Activated naive CD4-positive, alpha-beta T cell treated with anti-CD3 and anti-CD28 coated beads, Interleukin-2, amount 50 U/mL, for 72 hours (primary cell): ENCODE data around the gene BCR. TPM values are rescaled to one million over a fixed set of nuclear protein-coding genes. Genes with fewer than 3 reads are reported as not detected.
A peak's percentile ranks its signal among the peaks of the same experiment; 100 is the strongest.

Source experiments
- ATAC-seq, 2 donors: fragments of 150-1000 bp; cut with Tn5 transposase; 2 replicates each; pipeline ENCODE4 v1.10.0; 2021; ENCODE audit warnings: mild to moderate bottlenecking in 2 of 2, moderate library complexity in 2 of 2
- DNase-seq, 2 donors: peaks; one replicate each; pipeline ENCODE4 v3.0.0; 2021 to 2022; ENCODE audit warnings: low spot score in 2 of 2
- H3K27ac Mint-ChIP-seq, 2 donors: one replicate each; pipeline ENCODE4 v1.8.0; 2022; ENCODE audit warnings: mild to moderate bottlenecking in 2 of 2, mixed read lengths in 2 of 2
- H3K36me3 Mint-ChIP-seq, 2 donors: one replicate each; pipeline ENCODE4 v1.8.0; 2022; ENCODE audit warnings: mixed read lengths in 2 of 2
- H3K9me3 Mint-ChIP-seq, 2 donors: one replicate each; pipeline ENCODE4 v1.8.0; 2022; ENCODE audit warnings: mixed read lengths in 2 of 2
- total RNA-seq, 2 donors: library from RNA; stranded (reverse); gene quantifications; one replicate each; pipeline ENCODE4 v1.2.3, GENCODE V29; 2022

Gene BCR
- total RNA-seq, 2 donors from 2014 or later: 44.9 to 63.7 TPM

DNA sequence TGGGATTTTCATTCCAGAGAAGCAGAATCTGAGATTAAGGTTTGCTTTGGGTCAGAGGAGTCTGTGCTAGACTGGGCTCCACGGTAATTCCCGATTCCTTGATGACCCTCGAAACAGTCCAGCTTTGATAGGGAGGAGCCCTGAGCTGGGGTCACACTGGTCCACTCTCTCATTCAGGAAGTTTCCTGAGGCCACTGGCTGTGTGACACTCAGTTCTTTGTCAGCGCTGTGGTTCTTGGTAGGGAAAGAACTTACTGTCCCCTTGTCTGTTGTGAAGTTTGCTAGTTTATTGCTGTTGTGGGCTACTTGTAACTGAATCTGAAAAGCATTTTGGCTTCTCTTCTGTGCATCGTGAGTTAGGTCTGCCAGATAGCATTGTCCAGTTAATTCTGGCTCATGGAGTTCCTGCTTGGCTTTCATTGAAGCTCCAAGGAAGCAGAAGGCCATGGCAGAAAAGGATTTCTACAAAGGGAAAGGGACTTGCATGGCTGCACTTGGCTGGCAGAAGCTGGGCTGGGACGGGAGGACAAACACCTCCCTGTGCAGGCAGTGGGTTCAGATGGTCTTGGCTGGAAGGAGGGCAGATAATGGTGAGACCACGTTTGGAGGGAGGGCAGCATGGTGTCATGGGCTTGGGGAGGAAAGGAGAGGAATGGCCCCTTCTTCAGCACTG lies 23.3 kb downstream of the BCR start:
- DNase-seq (no peak), ATAC-seq (no peak)
- H3K9me3 Mint-ChIP-seq: peaks cover 0 to 3% of the 10 kb centered on the region in 2 donors
- peak overlapping the region in 1 of 2 donors; percentile 85 for H3K27ac Mint-ChIP-seq
- peaks cover 0 to 15% of the 10 kb centered on the region in 2 donors for H3K36me3 Mint-ChIP-seq

- DNase-seq (no peak), ATAC-seq (no peak)
- Mint-ChIP-seq H3K36me3 (peaks cover 0 to 15% of the 10 kb centered on the region in 2 donors), H3K27ac (no peak overlapping the region), H3K9me3 (peaks cover 0 to 3% of the 10 kb centered on the region in 2 donors)
Measured at GRCh38 chr22:23204125-23204488, 23.8 kb downstream of the BCR start.

- DNase-seq: no peak
- no peak overlapping the region for H3K27ac Mint-ChIP-seq
- H3K36me3 Mint-ChIP-seq: peaks cover 0 to 15% of the 10 kb centered on the region in 2 donors
- H3K9me3 Mint-ChIP-seq: peaks cover 0 to 3% of the 10 kb centered on the region in 2 donors
- ATAC-seq: no peak
Measured at GRCh38 chr22:23204541-23205157, 24.3 kb downstream of the BCR start.

GRCh38 chr22:23205339-23206049 lies 25.2 kb downstream of the BCR start:
- Mint-ChIP-seq H3K9me3 (peaks cover 0 to 3% of the 10 kb centered on the region in 2 donors), H3K36me3 (peaks cover 0 to 15% of the 10 kb centered on the region in 2 donors), H3K27ac (peak overlapping the region; percentile 11 to 19)
- DNase-seq (no peak), ATAC-seq (no peak)

DNA sequence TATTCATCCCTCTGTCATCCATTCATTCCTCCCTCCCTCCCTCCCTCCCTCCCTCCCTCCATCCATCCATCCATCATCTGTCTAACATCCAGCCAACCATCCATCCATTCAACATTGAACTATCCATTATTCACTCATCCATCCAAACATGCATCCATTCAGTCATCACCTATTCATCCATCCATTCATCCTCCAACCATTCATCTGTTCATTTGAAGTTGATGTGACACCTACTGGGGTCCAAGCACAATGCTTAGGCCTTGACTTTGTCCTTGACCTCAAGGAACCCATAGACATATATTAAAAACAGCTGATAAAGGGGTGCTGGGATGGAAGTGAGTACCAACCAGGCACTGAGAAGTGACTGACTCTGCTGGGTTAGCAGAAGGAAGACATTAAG lies 26.6 kb downstream of the BCR start:
- ATAC-seq: no peak
- Mint-ChIP-seq H3K27ac (no peak overlapping the region), H3K9me3 (peaks cover 0 to 3% of the 10 kb centered on the region in 2 donors), H3K36me3 (peaks cover 0 to 15% of the 10 kb centered on the region in 2 donors)
- no peak for DNase-seq

GRCh38 chr22:23207729-23208393 lies 27.6 kb downstream of the BCR start:
- peaks cover 0 to 3% of the 10 kb centered on the region in 2 donors for H3K9me3 Mint-ChIP-seq
- DNase-seq (no peak), ATAC-seq (no peak)
- H3K36me3 Mint-ChIP-seq: peaks cover 0 to 15% of the 10 kb centered on the region in 2 donors
- no peak overlapping the region for H3K27ac Mint-ChIP-seq

GRCh38 chr22:23210428-23211170 lies 30.3 kb downstream of the BCR start:
- no peak overlapping the region for H3K27ac Mint-ChIP-seq
- peaks cover 0 to 15% of the 10 kb centered on the region in 2 donors for H3K36me3 Mint-ChIP-seq
- DNase-seq (no peak), ATAC-seq (no peak)
- peaks cover 0 to 3% of the 10 kb centered on the region in 2 donors for H3K9me3 Mint-ChIP-seq

DNA sequence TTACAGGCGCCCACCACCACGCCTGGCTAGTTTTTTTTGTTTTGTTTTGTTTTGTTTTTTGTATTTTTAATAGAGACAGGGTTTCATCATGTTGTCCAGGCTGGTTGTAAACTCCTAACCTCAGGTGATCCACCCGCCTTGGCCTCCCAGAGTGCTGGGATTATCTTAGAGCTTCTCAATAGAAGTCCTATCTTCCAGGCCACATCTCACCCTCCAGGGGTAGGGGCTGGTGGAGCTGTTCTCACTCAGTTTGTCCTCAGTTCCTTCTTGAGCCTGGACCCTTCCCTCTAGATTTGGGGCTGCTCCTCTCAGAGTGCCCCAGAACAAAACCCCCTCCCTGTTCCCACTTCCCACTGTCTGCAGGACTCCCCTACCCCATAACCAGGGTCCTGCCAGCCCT lies 31.3 kb downstream of the BCR start:
- no peak for DNase-seq
- Mint-ChIP-seq H3K27ac (peak overlapping the region; percentile 12 to 82), H3K36me3 (peaks cover 0 to 12% of the 10 kb centered on the region in 2 donors), H3K9me3 (peaks cover 0 to 3% of the 10 kb centered on the region in 2 donors)
- ATAC-seq: no peak

DNA sequence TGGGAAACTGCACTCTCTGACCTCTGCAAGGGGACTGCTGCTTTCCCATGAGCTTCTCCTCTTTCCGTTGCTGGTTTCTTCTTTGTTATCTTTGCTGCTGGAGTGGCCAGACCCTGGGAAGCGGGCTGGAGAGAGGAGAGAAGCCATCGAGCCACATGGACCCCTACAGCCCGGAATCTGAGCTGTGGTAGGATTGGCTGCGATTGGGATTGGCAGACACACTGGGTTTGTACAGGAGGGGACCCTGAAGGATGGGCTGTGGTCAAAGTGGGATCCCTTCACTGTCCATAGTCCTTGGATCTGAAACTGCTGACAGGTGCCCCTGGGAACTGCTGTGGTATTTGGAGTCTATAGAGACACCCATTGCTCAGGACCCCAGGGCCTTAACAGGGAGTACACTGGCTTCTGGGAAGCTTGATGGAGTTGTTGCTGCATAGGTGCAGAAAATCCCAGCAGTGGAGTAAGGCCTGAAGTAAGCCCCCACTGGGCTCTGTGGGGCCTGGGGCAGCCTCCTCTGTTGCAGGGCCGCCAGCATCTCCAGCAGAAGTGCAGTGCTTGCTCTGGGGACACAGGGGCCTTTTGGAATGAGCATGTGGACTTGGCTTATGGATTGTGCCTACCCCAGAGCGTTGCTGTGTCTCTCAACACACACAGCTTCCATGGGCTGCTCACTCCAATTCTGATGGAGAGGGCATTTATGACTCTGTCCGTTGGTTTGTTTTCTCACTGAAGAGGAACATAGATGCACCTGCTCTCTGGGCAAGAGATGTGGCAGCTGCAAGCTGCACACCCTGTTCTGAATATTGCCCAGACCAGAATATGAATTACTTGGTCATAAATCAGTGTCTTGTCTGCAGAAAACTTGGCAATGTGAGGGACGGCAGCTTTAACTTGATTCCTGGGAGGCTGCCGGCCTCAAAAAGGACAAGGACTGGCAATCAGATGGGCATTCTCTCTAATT lies 32.0 kb downstream of the BCR start:
- Mint-ChIP-seq H3K27ac (peak overlapping the region; percentile 12 to 82), H3K36me3 (peaks cover 0 to 4% of the 10 kb centered on the region in 2 donors), H3K9me3 (no peaks in the 10 kb centered on the region)
- ATAC-seq: no peak
- DNase-seq: no peak

- ATAC-seq (no peak), DNase-seq (no peak)
- Mint-ChIP-seq H3K9me3 (no peaks in the 10 kb centered on the region), H3K36me3 (no peaks in the 10 kb centered on the region), H3K27ac (peak overlapping the region in 1 of 2 donors; percentile 95)
Measured at GRCh38 chr22:23213022-23213555, 32.8 kb downstream of the BCR start.

DNA sequence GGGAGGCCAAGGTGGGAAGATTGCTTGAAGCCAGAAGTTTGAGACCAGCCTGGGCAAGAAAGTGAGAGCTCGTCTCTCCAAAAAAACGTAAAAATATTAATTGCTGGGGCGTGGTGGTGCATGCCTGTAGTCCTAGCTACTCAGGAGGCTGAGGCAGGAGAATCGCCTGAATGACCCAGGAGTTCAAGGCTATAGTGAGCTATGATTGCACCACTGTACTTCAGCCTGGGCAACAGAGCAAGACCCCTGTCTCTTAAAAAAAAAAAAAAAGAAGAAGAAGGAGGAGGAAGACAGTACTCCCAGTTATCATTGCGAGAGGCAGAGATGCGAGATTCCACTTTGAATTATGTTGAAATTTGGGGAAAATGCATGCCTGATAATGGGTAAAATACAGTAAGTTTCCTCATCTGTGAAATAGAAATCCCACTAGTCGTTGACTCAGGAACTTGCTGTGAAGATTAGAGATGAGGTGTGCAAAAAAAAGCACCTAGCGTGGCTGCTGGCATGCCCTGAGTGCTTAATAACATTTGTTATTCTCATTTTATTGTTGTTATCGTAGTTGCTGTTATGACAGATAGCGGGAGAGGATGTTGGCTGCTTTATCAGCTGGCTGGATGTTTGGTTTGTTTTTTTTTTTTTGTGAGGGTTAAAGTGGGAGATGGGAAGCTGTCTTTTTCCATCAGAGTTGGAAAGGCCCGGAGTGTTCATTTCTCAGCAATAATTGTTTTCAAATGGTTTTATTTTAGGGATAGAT lies 33.4 kb downstream of the BCR start:
- Mint-ChIP-seq H3K36me3 (no peaks in the 10 kb centered on the region), H3K27ac (peak overlapping the region; percentile 91 to 95), H3K9me3 (no peaks in the 10 kb centered on the region)
- DNase-seq (no peak), ATAC-seq (no peak)

GRCh38 chr22:23214398-23214797 lies 34.1 kb downstream of the BCR start:
- H3K9me3 Mint-ChIP-seq: no peaks in the 10 kb centered on the region
- H3K27ac Mint-ChIP-seq: peak overlapping the region; percentile 81 to 91
- H3K36me3 Mint-ChIP-seq: no peaks in the 10 kb centered on the region
- DNase-seq (no peak), ATAC-seq (no peak)

DNA sequence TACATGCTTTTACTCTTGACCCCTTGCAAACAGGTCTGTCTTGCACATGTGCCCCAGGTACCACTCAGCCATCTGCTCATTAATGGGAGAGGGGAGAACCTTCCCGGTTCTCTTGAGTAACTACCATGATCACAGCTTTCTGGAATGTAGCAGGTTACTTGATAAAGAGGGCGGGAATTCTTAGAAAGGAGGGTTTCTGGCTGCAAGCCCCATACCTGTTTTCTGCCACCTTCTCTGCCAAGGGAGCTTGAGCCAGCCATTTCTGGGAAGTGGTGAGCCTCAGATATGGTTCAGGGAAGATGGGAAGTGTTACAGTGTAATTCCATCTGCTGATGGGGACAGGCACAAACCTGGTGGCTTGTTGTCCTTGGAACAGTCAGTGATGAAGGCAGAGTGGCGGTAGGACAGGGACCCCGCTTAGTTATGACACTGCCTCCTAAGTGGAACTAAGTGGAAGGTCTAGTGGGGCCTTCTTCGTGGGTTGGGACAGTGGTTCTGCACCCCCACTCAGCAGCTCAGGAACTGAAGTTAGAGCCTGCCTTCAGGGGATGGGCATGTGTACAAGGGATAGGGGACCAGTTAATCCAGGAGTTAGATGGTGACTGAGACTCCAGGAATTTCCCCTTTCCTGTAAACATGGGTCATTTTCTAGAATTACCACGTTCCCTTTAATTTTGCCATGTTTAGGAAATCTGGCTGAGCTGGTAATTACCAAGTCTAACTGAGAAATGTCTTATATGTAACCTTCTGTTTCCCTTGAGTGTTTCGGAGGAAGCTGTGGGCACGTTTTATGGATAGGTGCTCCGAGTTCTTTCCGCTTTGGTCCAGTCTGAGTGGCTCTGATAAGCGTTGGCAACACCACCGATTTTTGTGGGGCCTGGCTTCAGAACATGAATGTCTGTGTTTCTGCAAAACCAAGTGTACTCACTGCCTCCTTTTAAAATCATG lies 35.3 kb downstream of the BCR start:
- peak overlapping the region; percentile 91 to 99 for H3K27ac Mint-ChIP-seq
- H3K36me3 Mint-ChIP-seq: no peaks in the 10 kb centered on the region
- ATAC-seq (peak; percentile 3 to 9), DNase-seq (peak in 1 of 2 donors; percentile 22)
- H3K9me3 Mint-ChIP-seq: no peaks in the 10 kb centered on the region
